ENCODE measurements around the gene KCNK17. TPM values are rescaled to one million over a fixed set of nuclear protein-coding genes. Genes with fewer than 3 reads are reported as not detected.

Gene KCNK17
- total and polyA plus RNA-seq, 12 donors, result 0.13 to 0.39 (median 0.19) TPM; not detected in 6

- DNase-seq (no peak), ATAC-seq (no peak)
- H3K4me3 ChIP-seq, result no peak overlapping the region
- H3K27me3 ChIP-seq, result peaks cover 0 to 25% (median under 1%) of the 10 kb centered on the region in 7 donors
- no peaks in the 10 kb centered on the region for H3K9me3 ChIP-seq
- H3K4me1 ChIP-seq, result no peaks in the 10 kb centered on the region
- intact Hi-C loops (cut with DNase I), result no loop called here
- TF ChIP-seq, protein P1, sequence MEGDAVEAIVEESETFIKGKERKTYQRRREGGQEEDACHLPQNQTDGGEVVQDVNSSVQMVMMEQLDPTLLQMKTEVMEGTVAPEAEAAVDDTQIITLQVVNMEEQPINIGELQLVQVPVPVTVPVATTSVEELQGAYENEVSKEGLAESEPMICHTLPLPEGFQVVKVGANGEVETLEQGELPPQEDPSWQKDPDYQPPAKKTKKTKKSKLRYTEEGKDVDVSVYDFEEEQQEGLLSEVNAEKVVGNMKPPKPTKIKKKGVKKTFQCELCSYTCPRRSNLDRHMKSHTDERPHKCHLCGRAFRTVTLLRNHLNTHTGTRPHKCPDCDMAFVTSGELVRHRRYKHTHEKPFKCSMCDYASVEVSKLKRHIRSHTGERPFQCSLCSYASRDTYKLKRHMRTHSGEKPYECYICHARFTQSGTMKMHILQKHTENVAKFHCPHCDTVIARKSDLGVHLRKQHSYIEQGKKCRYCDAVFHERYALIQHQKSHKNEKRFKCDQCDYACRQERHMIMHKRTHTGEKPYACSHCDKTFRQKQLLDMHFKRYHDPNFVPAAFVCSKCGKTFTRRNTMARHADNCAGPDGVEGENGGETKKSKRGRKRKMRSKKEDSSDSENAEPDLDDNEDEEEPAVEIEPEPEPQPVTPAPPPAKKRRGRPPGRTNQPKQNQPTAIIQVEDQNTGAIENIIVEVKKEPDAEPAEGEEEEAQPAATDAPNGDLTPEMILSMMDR (IDR thresholded peaks at IDR 0.05), result no peak
- no peaks in the 10 kb centered on the region for H3K36me3 ChIP-seq
- 87 to 91% methylated on average over 5 of the region's 5 CpGs for WGBS, 2 donors
- H3K27ac ChIP-seq, result no peak overlapping the region
Observed at GRCh38 chr6:39266782-39267355, 47.4 kb downstream of the KCNK17 start.

DNA sequence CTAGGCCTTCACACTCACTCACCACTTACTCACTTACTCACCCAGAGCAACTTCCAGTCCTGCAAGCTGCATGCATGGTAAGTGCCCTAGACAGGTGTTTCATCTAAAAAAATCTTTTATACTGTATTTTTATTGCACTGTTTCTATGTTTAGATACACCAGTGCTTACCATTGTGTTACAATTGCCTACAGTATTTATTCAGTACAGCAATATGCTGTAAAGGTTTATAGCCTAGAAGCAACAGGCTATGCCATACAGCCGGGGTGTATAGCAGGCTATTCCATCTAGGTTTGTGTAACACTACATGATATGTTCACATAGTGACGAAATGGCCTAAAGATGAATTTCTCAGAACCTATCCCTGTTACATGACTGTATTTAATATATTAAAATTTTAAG is 47.8 kb downstream of the KCNK17 start:
- intact Hi-C loops (cut with DNase I), result no loop called here
- no peak for DNase-seq
- ATAC-seq, result no peak
- no peaks in the 10 kb centered on the region for H3K4me1 ChIP-seq
- peaks cover 0 to 28% (median 5%) of the 10 kb centered on the region in 7 donors for H3K27me3 ChIP-seq
- no peaks in the 10 kb centered on the region for H3K9me3 ChIP-seq
- no peak overlapping the region for H3K4me3 ChIP-seq
- H3K27ac ChIP-seq, result no peak overlapping the region
- 81 to 87% methylated on average over 2 of the region's 2 CpGs for WGBS, 2 donors
- TF ChIP-seq, protein P1 (IDR thresholded peaks at IDR 0.05), result no peak
- no peaks in the 10 kb centered on the region for H3K36me3 ChIP-seq

DNA sequence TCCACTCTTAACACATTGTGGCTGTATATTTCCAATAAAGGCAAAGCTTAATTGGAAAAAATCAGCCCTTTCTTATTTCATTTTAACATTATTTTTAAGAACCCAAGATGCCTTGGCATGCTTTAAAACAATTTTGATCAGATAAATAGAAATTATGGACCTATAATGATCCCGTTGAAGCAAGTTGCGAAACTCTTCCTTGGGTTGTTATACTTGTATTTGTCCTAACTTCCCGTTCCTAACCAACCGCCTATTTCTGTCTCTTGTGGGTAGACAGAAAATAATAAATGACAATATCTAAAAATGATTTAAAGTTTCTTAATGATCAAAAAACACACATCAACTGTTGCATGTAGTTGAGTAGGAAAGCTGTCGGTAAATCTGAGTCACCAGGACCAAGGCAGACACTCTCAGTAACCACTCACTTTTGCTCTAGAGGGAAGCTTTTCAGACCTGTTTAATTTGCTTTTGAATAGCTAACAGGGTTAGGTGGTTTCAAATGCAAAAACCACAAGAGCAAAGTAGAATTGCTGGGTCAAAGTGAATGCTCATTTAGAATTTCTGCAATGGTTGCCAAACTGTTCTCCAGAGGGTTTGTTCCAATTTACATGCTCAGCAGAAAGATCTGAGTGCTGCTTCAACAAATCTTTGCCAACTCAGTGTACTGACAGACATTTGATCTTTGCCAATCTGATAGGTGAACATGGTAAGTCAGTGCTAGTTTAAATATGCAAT is 50.7 kb downstream of the KCNK17 start:
- Histone ChIP-seq H3K4me3 (no peak overlapping the region), H3K27me3 (peaks cover 0 to 49% (median 17%) of the 10 kb centered on the region in 7 donors), H3K36me3 (no peaks in the 10 kb centered on the region), H3K27ac (no peak overlapping the region), H3K4me1 (no peaks in the 10 kb centered on the region), H3K9me3 (no peaks in the 10 kb centered on the region)
- DNase-seq (no peak), ATAC-seq (no peak)
- intact Hi-C loops (cut with DNase I), result no loop called here
- 57 to 62% methylated on average over 5 of the region's 5 CpGs for WGBS, 2 donors
- TF ChIP-seq, protein P1 (IDR thresholded peaks at IDR 0.05), result no peak

GRCh38 chr6:39261751-39262150 is 52.5 kb downstream of the KCNK17 start:
- H3K27me3 ChIP-seq, result peaks cover 0 to 51% (median 17%) of the 10 kb centered on the region in 7 donors
- H3K36me3 ChIP-seq, result no peaks in the 10 kb centered on the region
- TF ChIP-seq, protein P1 (IDR thresholded peaks at IDR 0.05), result no peak
- H3K27ac ChIP-seq, result no peak overlapping the region
- WGBS, 2 donors, result 88 to 93% methylated on average over 3 of the region's 3 CpGs
- no peak overlapping the region for H3K4me3 ChIP-seq
- no peak for DNase-seq
- no peak for ATAC-seq
- intact Hi-C loops (cut with DNase I), result no loop called here
- H3K9me3 ChIP-seq, result no peaks in the 10 kb centered on the region
- H3K4me1 ChIP-seq, result no peaks in the 10 kb centered on the region
